ENCODE results near the gene SEMA5A. TPM values are rescaled to one million over a fixed set of nuclear protein-coding genes. Genes with fewer than 3 reads are reported as not detected.

SEMA5A gene
- total RNA-seq, 1 donor from 2014 or later = 9.3 TPM

DNA sequence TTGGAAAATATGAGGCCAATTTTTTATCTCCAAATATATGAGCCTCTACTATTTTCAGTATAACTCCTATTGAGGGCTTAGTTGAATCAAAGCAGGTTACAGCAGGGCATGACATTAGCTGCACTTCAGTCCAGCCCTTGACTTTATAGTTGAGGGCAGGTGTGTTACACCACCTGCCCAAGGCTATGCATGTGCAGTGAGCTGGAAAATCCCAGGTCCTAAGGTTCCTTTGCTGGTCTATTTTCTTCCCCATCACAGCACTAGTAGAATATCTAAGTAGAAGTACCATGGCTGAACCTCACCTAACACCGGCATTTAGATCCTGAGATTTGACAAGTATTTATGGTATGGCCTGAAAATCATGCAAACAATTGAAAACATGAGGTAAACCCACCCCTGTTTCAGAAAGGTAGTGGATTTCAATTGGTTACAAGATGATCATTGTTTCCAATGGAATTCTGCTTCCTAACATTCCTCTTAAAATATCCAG lies 201.1 kb downstream of the SEMA5A start:
- no peak for DNase-seq (ENCODE audit: extremely low spot score in 2 of 2)
- TF ChIP-seq POLR2AphosphoS5 (IDR thresholded peaks at IDR 0.05; ENCODE audit: insufficient read depth in 1 of 2, low read depth in 1 of 2) (no peak), POLR2A (IDR thresholded peaks at IDR 0.05) (no peak)
- TF ChIP-seq, protein P1, sequence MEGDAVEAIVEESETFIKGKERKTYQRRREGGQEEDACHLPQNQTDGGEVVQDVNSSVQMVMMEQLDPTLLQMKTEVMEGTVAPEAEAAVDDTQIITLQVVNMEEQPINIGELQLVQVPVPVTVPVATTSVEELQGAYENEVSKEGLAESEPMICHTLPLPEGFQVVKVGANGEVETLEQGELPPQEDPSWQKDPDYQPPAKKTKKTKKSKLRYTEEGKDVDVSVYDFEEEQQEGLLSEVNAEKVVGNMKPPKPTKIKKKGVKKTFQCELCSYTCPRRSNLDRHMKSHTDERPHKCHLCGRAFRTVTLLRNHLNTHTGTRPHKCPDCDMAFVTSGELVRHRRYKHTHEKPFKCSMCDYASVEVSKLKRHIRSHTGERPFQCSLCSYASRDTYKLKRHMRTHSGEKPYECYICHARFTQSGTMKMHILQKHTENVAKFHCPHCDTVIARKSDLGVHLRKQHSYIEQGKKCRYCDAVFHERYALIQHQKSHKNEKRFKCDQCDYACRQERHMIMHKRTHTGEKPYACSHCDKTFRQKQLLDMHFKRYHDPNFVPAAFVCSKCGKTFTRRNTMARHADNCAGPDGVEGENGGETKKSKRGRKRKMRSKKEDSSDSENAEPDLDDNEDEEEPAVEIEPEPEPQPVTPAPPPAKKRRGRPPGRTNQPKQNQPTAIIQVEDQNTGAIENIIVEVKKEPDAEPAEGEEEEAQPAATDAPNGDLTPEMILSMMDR (IDR thresholded peaks at IDR 0.05) = no peak
- Histone ChIP-seq H3K9me3 (no peaks in the 10 kb centered on the region), H3K4me3 (no peak overlapping the region), H3K36me3 (no peaks in the 10 kb centered on the region), H3K4me1 (peaks cover 13% of the 10 kb centered on the region), H3K27me3 (no peaks in the 10 kb centered on the region), H3K27ac (no peak overlapping the region)
- intact Hi-C loops (cut with DNase I) = no loop called here

GRCh38 chr5:9343146-9343850 lies 202.6 kb downstream of the SEMA5A start:
- H3K4me3 ChIP-seq = no peak overlapping the region

GRCh38 chr5:9342161-9342787 lies 203.6 kb downstream of the SEMA5A start:
- no peak overlapping the region for H3K4me3 ChIP-seq
- TF ChIP-seq, protein P1 (IDR thresholded peaks at IDR 0.05) = no peak
- TF ChIP-seq POLR2AphosphoS5 (IDR thresholded peaks at IDR 0.05; ENCODE audit: insufficient read depth in 1 of 2, low read depth in 1 of 2) = no peak
- no peak for TF ChIP-seq POLR2A (IDR thresholded peaks at IDR 0.05)
- no peaks in the 10 kb centered on the region for H3K36me3 ChIP-seq
- no peaks in the 10 kb centered on the region for H3K27me3 ChIP-seq
- no peaks in the 10 kb centered on the region for H3K4me1 ChIP-seq
- no peaks in the 10 kb centered on the region for H3K9me3 ChIP-seq
- no peak overlapping the region for H3K27ac ChIP-seq
- intact Hi-C loops (cut with DNase I) = no loop called here
- no peak for DNase-seq (ENCODE audit: extremely low spot score in 2 of 2)

More at GRCh38 chr5:9343146-9343850, 202.6 kb downstream of the SEMA5A start:
- TF ChIP-seq, protein P1 (IDR thresholded peaks at IDR 0.05) = no peak
- TF ChIP-seq POLR2AphosphoS5 (IDR thresholded peaks at IDR 0.05; ENCODE audit: insufficient read depth in 1 of 2, low read depth in 1 of 2) (no peak), POLR2A (IDR thresholded peaks at IDR 0.05) (no peak)
- Histone ChIP-seq H3K27ac (no peak overlapping the region), H3K27me3 (no peaks in the 10 kb centered on the region), H3K9me3 (no peaks in the 10 kb centered on the region), H3K4me1 (no peaks in the 10 kb centered on the region), H3K36me3 (no peaks in the 10 kb centered on the region)
- intact Hi-C loops (cut with DNase I) = no loop called here
- DNase-seq (ENCODE audit: extremely low spot score in 2 of 2) = no peak

GRCh38 chr5:9340085-9340484 lies 205.8 kb downstream of the SEMA5A start:
- TF ChIP-seq, protein P1 (IDR thresholded peaks at IDR 0.05) = no peak
- TF ChIP-seq POLR2A (IDR thresholded peaks at IDR 0.05) (no peak), POLR2AphosphoS5 (IDR thresholded peaks at IDR 0.05; ENCODE audit: insufficient read depth in 1 of 2, low read depth in 1 of 2) (no peak)
- intact Hi-C loops (cut with DNase I) = no loop called here
- no peaks in the 10 kb centered on the region for H3K27me3 ChIP-seq
- H3K36me3 ChIP-seq = no peaks in the 10 kb centered on the region
- H3K4me1 ChIP-seq = no peaks in the 10 kb centered on the region
- DNase-seq (ENCODE audit: extremely low spot score in 2 of 2) = no peak
- no peaks in the 10 kb centered on the region for H3K9me3 ChIP-seq
- no peak overlapping the region for H3K4me3 ChIP-seq
- no peak overlapping the region for H3K27ac ChIP-seq
